ENCODE results near the gene CBR4. TPM values are rescaled to one million over a fixed set of nuclear protein-coding genes. Genes with fewer than 3 reads are reported as not detected.

CBR4 gene
- polyA plus RNA-seq, 1 experiment, result 4.5 TPM

- POLR2A ChIA-PET, result no interaction called here
These were observed 17.6 kb upstream of the CBR4 start for GRCh38 chr4:169027663-169028062.

GRCh38 chr4:169025184-169025583, 15.1 kb upstream of the CBR4 start:
- DNase-seq (ENCODE audit: low read depth, low spot score), result no peak
- Histone ChIP-seq H3K27me3 (ENCODE audit: control insufficient read depth, insufficient read depth, low read length) (no peaks in the 10 kb centered on the region), H3K4me3 (ENCODE audit: low read depth, low read length) (no peak overlapping the region), H3K9me3 (ENCODE audit: control insufficient read depth, insufficient read depth, low read length) (no peaks in the 10 kb centered on the region), H3K27ac (ENCODE audit: low read depth, low read length) (no peak overlapping the region)
- POLR2A ChIA-PET, result no interaction called here
- TF ChIP-seq CTCF (IDR thresholded peaks at IDR 0.05; ENCODE audit: low read depth, low read length), result no peak
- CTCF ChIA-PET, result interaction anchor here (0.6 to 4.1 kb wide), 15 partner anchors 9 to 542 kb away, joined by 3 to 23 read pairs (median 4); no protein-coding TSS in a partner anchor

More at GRCh38 chr4:169027663-169028062, 17.6 kb upstream of the CBR4 start:
- Histone ChIP-seq H3K27me3 (ENCODE audit: control insufficient read depth, insufficient read depth, low read length) (no peaks in the 10 kb centered on the region), H3K4me3 (ENCODE audit: low read depth, low read length) (no peak overlapping the region), H3K27ac (ENCODE audit: low read depth, low read length) (no peak overlapping the region), H3K9me3 (ENCODE audit: control insufficient read depth, insufficient read depth, low read length) (no peaks in the 10 kb centered on the region)
- CTCF ChIA-PET, result interaction anchor here (4.1 kb wide), 1 partner anchor 458 kb away, joined by 23 read pairs; no protein-coding TSS in a partner anchor
- no peak for DNase-seq (ENCODE audit: low read depth, low spot score)
- no peak for TF ChIP-seq CTCF (IDR thresholded peaks at IDR 0.05; ENCODE audit: low read depth, low read length)

GRCh38 chr4:169024762-169025161, 14.7 kb upstream of the CBR4 start:
- TF ChIP-seq CTCF (IDR thresholded peaks at IDR 0.05; ENCODE audit: low read depth, low read length), result peak; percentile 68
- POLR2A ChIA-PET, result no interaction called here

GRCh38 chr4:169018406-169018805, 8.4 kb upstream of the CBR4 start:
- DNase-seq (ENCODE audit: low read depth, low spot score), result no peak
- ChIA-PET CTCF (interaction anchor here (1.3 kb wide), 1 partner anchor 472 kb away, joined by 3 read pairs; no protein-coding TSS in a partner anchor), POLR2A (no interaction called here)
- H3K9me3 ChIP-seq (ENCODE audit: control insufficient read depth, insufficient read depth, low read length), result no peaks in the 10 kb centered on the region
- no peak overlapping the region for H3K27ac ChIP-seq (ENCODE audit: low read depth, low read length)
- no peak for TF ChIP-seq CTCF (IDR thresholded peaks at IDR 0.05; ENCODE audit: low read depth, low read length)
- H3K4me3 ChIP-seq (ENCODE audit: low read depth, low read length), result no peak overlapping the region
- no peaks in the 10 kb centered on the region for H3K27me3 ChIP-seq (ENCODE audit: control insufficient read depth, insufficient read depth, low read length)

More at GRCh38 chr4:169024762-169025161, 14.7 kb upstream of the CBR4 start:
- peak; percentile 11 for DNase-seq (ENCODE audit: low read depth, low spot score)
- CTCF ChIA-PET, result interaction anchor here (0.6 to 4.1 kb wide), 15 partner anchors 9 to 542 kb away, joined by 3 to 23 read pairs (median 4); no protein-coding TSS in a partner anchor
- Histone ChIP-seq H3K4me3 (ENCODE audit: low read depth, low read length) (no peak overlapping the region), H3K27ac (ENCODE audit: low read depth, low read length) (no peak overlapping the region), H3K27me3 (ENCODE audit: control insufficient read depth, insufficient read depth, low read length) (no peaks in the 10 kb centered on the region), H3K9me3 (ENCODE audit: control insufficient read depth, insufficient read depth, low read length) (no peaks in the 10 kb centered on the region)

- TF ChIP-seq CTCF (IDR thresholded peaks at IDR 0.05; ENCODE audit: low read depth, low read length), result no peak
- Histone ChIP-seq H3K4me3 (ENCODE audit: low read depth, low read length) (no peak overlapping the region), H3K27ac (ENCODE audit: low read depth, low read length) (no peak overlapping the region), H3K27me3 (ENCODE audit: control insufficient read depth, insufficient read depth, low read length) (no peaks in the 10 kb centered on the region), H3K9me3 (ENCODE audit: control insufficient read depth, insufficient read depth, low read length) (no peaks in the 10 kb centered on the region)
- ChIA-PET POLR2A (no interaction called here), CTCF (interaction anchor here (1.3 kb wide), 1 partner anchor 472 kb away, joined by 3 read pairs; no protein-coding TSS in a partner anchor)
- DNase-seq (ENCODE audit: low read depth, low spot score), result no peak
These were observed 7.9 kb upstream of the CBR4 start for GRCh38 chr4:169017971-169018370.

All from AG04450 (cell line).